A549 (cell line): ENCODE results near the gene TCOF1. TPM values are rescaled to one million over a fixed set of nuclear protein-coding genes. Genes with fewer than 3 reads are reported as not detected.

Experiments
- ATAC-seq, 2 experiments: fragments of 200-7000 bp in 1 of 2; fragments of >200 bp in 1 of 2; cut with Nextera tagmentation in 1 of 2; cut with Tn5 transposase in 1 of 2; 3 replicates each; pipeline versions ENCODE4 v1.8.0 to v1.9.1; 2018 to 2020; ENCODE audit warnings: mild to moderate bottlenecking in 1 of 2, moderate library complexity in 1 of 2
- CTCF ChIA-PET: fragments of 300-600 bp; sonication (Branson Sonifier 250); formaldehyde crosslinking; extraction: SDS; loops from one replicate; lab custom pipeline; 2021; ENCODE audit warnings: antibody characterized with exemption, inconsistent platforms; lab: Yijun Ruan, JAX
- POLR2A ChIA-PET: fragments of 350-600 bp; formaldehyde crosslinking; extraction: SDS; loops from one replicate; lab custom pipeline; 2021; ENCODE audit warnings: antibody characterized with exemption, inconsistent platforms; lab: Yijun Ruan, JAX
- DNase-seq, 2 experiments: peaks; one replicate each; pipeline versions ENCODE4 v3.0.0 to v3.0.0-alpha.2; 2011 to 2016; ENCODE audit warnings: low read depth in 1 of 2, low spot score in 1 of 2
- FAIRE-seq: peaks from 2 replicates; lab custom pipeline; 2011; peaks lifted over from hg19 to GRCh38; lab: Jason Lieb, UNC
- H3K27ac ChIP-seq, 2 experiments: fragments of >200 bp; sonication (Bioruptor Twin); formaldehyde crosslinking; 3 replicates each; pipeline ENCODE4 v1.5.1; 2016 to 2017
- H3K4me1 ChIP-seq: fragments of >200 bp; sonication (Bioruptor Twin); formaldehyde crosslinking; 3 replicates; pipeline ENCODE4 v1.6.1; 2016
- H3K4me2 ChIP-seq: fragments of >200 bp; sonication (Bioruptor Twin); formaldehyde crosslinking; 3 replicates; pipeline ENCODE4 v1.6.1; 2016
- H3K4me3 ChIP-seq: fragments of >200 bp; sonication (Bioruptor Twin); formaldehyde crosslinking; 3 replicates; pipeline ENCODE4 v1.5.1; 2016
- H3K9me3 ChIP-seq: fragments of >200 bp; sonication (Bioruptor Twin); formaldehyde crosslinking; 3 replicates; pipeline ENCODE4 v1.6.1; 2016
- BHLHE40 ChIP-seq: IDR thresholded peaks from 2 replicates; pipeline ENCODE4 v1.6.1; 2012; ENCODE audit warnings: low read depth, low read length, inconsistent platforms
- CBX2 ChIP-seq: fragments of 200-600 bp; sonication (generic); IDR thresholded peaks from 2 replicates; pipeline ENCODE4 v1.6.1; 2016; ENCODE audit warnings: low read depth, mild to moderate bottlenecking, borderline replicate concordance
- CEBPB ChIP-seq, 2 experiments: fragments of >200 bp in 1 of 2; sonication (Bioruptor Twin) in 1 of 2; formaldehyde crosslinking in 1 of 2; IDR thresholded peaks; 2 replicates each; pipeline ENCODE4 v1.6.1; 2012 to 2016
- CHD2 ChIP-seq: fragments of 150-350 bp; IDR thresholded peaks from 2 replicates; pipeline ENCODE4 v1.6.1; 2014; ENCODE audit warnings: low read length; ENCODE audit not compliant: partially characterized antibody
- CHD4 ChIP-seq: fragments of 200-600 bp; sonication (generic); IDR thresholded peaks from 2 replicates; pipeline ENCODE4 v1.6.1; 2016; ENCODE audit warnings: antibody characterized with exemption, mild to moderate bottlenecking, borderline replicate concordance
- CTCF ChIP-seq: fragments of >200 bp; sonication (Bioruptor Twin); formaldehyde crosslinking; IDR thresholded peaks from 3 replicates; pipeline ENCODE4 v1.5.1; 2016
- ESRRA ChIP-seq: fragments of 150-350 bp; IDR thresholded peaks from 2 replicates; pipeline ENCODE4 v1.6.1; 2014; ENCODE audit warnings: mild to moderate bottlenecking, low read length, borderline replicate concordance
- FOSB ChIP-seq: fragments of 250-450 bp; sonication (Bioruptor Pico); IDR thresholded peaks from 2 replicates; pipeline ENCODE4 v1.5.0; 2020; ENCODE audit warnings: mild to moderate bottlenecking, moderate library complexity
- GATA3 ChIP-seq: IDR thresholded peaks from 2 replicates; pipeline ENCODE4 v1.6.1; 2012; ENCODE audit warnings: borderline replicate concordance
- HDAC2 ChIP-seq: fragments of 200-600 bp; sonication (generic); IDR thresholded peaks from 2 replicates; pipeline ENCODE4 v1.6.1; 2016
- HES2 ChIP-seq: fragments of >200 bp; sonication (Bioruptor Twin); formaldehyde crosslinking; IDR thresholded peaks from 2 replicates; pipeline ENCODE4 v1.6.1; 2016
- HEYL ChIP-seq: fragments of 250-450 bp; sonication (Bioruptor Pico); IDR thresholded peaks from 2 replicates; pipeline ENCODE4 v1.8.0; 2021; ENCODE audit warnings: mild to moderate bottlenecking, moderate library complexity
- NFE2L2 ChIP-seq: fragments of 150-350 bp; conservative IDR thresholded peaks from 2 replicates; pipeline ENCODE4 v1.6.1; 2014; ENCODE audit warnings: low read length
- NPAS2 ChIP-seq: fragments of 250-450 bp; sonication (Bioruptor Pico); IDR thresholded peaks from 2 replicates; pipeline ENCODE4 v1.8.0; 2022; ENCODE audit warnings: mild to moderate bottlenecking, moderate library complexity, borderline replicate concordance
- PBX3 ChIP-seq: IDR thresholded peaks from 2 replicates; pipeline ENCODE4 v1.6.1; 2012
- POLR2AphosphoS2 ChIP-seq: conservative IDR thresholded peaks from 2 replicates; pipeline ENCODE4 v1.6.1; 2012; ENCODE audit warnings: low read length, improper control_type of control experiment, inconsistent platforms
- RNF2 ChIP-seq: fragments of 200-600 bp; sonication (generic); IDR thresholded peaks from 2 replicates; pipeline ENCODE4 v1.6.1; 2016; ENCODE audit warnings: low read depth, mild to moderate bottlenecking, antibody characterized with exemption, moderate library complexity, borderline replicate concordance
- TP53 ChIP-seq: fragments of 250-450 bp; sonication (Bioruptor Pico); IDR thresholded peaks from 2 replicates; pipeline ENCODE4 v1.5.0; 2021; ENCODE audit warnings: mild to moderate bottlenecking, moderate library complexity
- ZSCAN20 ChIP-seq: fragments of 250-450 bp; sonication (Bioruptor Pico); IDR thresholded peaks from 2 replicates; pipeline ENCODE4 v1.8.0; 2022; ENCODE audit warnings: mild to moderate bottlenecking, moderate library complexity
- WGBS: methylation state at CpG from one replicate; pipeline ENCODE4 v1.1.6; 2017; ENCODE audit errors: missing lambda C conversion rate; 5-methylcytosine and 5-hydroxymethylcytosine counted together
- polyA plus RNA-seq, 4 experiments: library from polyadenylated mRNA; depleted of rRNA in 3 of 4; stranded (reverse); fragments of >200 nt; fragmentation: RNase III in 1 of 4; extraction: RNeasy Plus Mini Kit Qiagen cat#74134 plus additional on column Dnase treatment in 1 of 4; gene quantifications; 2 replicates in 3 of 4; 3 replicates in 1 of 4; pipeline ENCODE4 v1.2.3, GENCODE V29; 2011 to 2017
- TF ChIP-seq, protein P1 (sequence below): fragments of >200 bp; sonication (Bioruptor Twin); formaldehyde crosslinking; IDR thresholded peaks from 3 replicates; pipeline ENCODE4 v1.6.1; 2016
- TF ChIP-seq, protein P2 (sequence below): fragments of 200-600 bp; sonication (generic); IDR thresholded peaks from 2 replicates; pipeline ENCODE4 v1.6.1; 2016; ENCODE audit warnings: antibody characterized with exemption, mild to moderate bottlenecking, moderate library complexity

Gene TCOF1
- polyA plus RNA-seq, 2 of the 4 experiments (the other 2 are of a cell fraction) = 17.5 to 47.1 TPM

GRCh38 chr5:150429410-150429873, 71.9 kb downstream of the TCOF1 start:
- 70% methylated on average over 5 of the region's 5 CpGs for WGBS
- Histone ChIP-seq H3K4me3 (no peak overlapping the region), H3K4me2 (no peak overlapping the region), H3K27ac (no peak overlapping the region), H3K4me1 (no peaks in the 10 kb centered on the region), H3K9me3 (no peaks in the 10 kb centered on the region)
- ChIA-PET CTCF (no interaction called here), POLR2A (interaction anchor here (0.7 kb wide), 1 partner anchor 306 kb away, joined by 3 read pairs; no protein-coding TSS in a partner anchor)
- ATAC-seq = no peak
- FAIRE-seq = no peak
- TF ChIP-seq CTCF (no peak), NPAS2 (CRISPR knock-in tag) (no peak), TP53 (CRISPR knock-in tag) (no peak), PBX3 (no peak), RNF2 (no peak), CEBPB (IDR thresholded peaks at IDR 0.05) (no peak), FOSB (CRISPR knock-in tag) (no peak), CBX2 (no peak), CHD4 (no peak), HEYL (CRISPR knock-in tag) (no peak), ZSCAN20 (no peak), CHD2 (no peak), POLR2AphosphoS2 (no peak), BHLHE40 (no peak), HES2 (no peak), NFE2L2 (no peak), ESRRA (no peak), HDAC2 (no peak)
- TF ChIP-seq, protein P1, sequence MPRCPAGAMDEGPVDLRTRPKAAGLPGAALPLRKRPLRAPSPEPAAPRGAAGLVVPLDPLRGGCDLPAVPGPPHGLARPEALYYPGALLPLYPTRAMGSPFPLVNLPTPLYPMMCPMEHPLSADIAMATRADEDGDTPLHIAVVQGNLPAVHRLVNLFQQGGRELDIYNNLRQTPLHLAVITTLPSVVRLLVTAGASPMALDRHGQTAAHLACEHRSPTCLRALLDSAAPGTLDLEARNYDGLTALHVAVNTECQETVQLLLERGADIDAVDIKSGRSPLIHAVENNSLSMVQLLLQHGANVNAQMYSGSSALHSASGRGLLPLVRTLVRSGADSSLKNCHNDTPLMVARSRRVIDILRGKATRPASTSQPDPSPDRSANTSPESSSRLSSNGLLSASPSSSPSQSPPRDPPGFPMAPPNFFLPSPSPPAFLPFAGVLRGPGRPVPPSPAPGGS = no peak
- TF ChIP-seq, protein P2, sequence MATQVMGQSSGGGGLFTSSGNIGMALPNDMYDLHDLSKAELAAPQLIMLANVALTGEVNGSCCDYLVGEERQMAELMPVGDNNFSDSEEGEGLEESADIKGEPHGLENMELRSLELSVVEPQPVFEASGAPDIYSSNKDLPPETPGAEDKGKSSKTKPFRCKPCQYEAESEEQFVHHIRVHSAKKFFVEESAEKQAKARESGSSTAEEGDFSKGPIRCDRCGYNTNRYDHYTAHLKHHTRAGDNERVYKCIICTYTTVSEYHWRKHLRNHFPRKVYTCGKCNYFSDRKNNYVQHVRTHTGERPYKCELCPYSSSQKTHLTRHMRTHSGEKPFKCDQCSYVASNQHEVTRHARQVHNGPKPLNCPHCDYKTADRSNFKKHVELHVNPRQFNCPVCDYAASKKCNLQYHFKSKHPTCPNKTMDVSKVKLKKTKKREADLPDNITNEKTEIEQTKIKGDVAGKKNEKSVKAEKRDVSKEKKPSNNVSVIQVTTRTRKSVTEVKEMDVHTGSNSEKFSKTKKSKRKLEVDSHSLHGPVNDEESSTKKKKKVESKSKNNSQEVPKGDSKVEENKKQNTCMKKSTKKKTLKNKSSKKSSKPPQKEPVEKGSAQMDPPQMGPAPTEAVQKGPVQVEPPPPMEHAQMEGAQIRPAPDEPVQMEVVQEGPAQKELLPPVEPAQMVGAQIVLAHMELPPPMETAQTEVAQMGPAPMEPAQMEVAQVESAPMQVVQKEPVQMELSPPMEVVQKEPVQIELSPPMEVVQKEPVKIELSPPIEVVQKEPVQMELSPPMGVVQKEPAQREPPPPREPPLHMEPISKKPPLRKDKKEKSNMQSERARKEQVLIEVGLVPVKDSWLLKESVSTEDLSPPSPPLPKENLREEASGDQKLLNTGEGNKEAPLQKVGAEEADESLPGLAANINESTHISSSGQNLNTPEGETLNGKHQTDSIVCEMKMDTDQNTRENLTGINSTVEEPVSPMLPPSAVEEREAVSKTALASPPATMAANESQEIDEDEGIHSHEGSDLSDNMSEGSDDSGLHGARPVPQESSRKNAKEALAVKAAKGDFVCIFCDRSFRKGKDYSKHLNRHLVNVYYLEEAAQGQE = no peak
- DNase-seq = no peak

DNA sequence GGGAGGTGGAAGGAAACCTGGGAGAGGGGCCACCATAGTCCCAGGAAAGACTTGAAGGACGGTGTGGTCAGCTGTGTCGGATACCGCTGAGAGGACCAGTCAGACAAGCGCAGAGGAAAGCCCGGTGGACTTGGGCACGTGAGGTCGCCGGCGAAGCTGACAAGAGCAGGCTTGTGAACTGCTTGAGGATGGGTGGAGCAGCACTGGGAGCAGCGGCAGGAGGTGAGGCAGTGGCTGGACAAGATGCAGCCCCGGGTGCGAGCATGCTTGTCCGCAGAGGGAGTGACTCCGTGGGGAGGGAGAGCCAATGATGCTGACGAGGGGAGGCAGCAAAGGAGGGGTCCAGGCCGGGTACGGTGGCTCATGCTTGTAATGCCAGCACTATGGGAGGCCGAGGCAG, 73.6 kb downstream of the TCOF1 start:
- Histone ChIP-seq H3K4me2 (no peak overlapping the region), H3K9me3 (no peaks in the 10 kb centered on the region), H3K27ac (no peak overlapping the region), H3K4me1 (no peaks in the 10 kb centered on the region), H3K4me3 (no peak overlapping the region)
- ATAC-seq (no peak), FAIRE-seq (no peak), DNase-seq (no peak)
- WGBS = 83% methylated on average over 18 of the region's 18 CpGs
- ChIA-PET CTCF (no interaction called here), POLR2A (no interaction called here)
- TF ChIP-seq GATA3 = no peak
